ENCODE results near the gene SOX6.

Gene SOX6

GRCh38 chr11:16028419-16028818, 327.9 kb downstream of the SOX6 start:
- DNase-seq, result no peak

GRCh38 chr11:16027621-16028020, 328.7 kb downstream of the SOX6 start:
- no peak for DNase-seq

- no peak for DNase-seq
Measured at GRCh38 chr11:16026849-16027248, 329.5 kb downstream of the SOX6 start.

GRCh38 chr11:16018931-16019330, 337.4 kb downstream of the SOX6 start:
- DNase-seq, result no peak

DNA sequence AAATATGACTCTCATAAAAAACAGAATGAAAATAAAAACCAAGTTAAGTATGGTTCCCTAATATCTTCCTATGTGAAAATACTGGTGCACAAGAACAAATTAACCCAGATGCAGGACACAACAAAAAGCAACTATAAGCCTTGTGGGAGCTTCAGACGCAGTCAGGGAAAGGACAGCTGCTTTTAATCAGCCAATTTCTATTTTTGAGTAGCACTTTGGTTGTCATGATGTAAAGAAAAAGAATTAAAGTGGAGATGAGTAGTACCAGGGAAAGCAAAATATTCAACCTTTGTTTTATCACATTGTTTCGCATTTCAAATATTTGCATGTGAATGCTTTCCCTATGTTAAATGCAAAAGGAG, 339.9 kb downstream of the SOX6 start:
- DNase-seq, result no peak

- DNase-seq, result no peak
Measured at GRCh38 chr11:16015741-16016467, 340.4 kb downstream of the SOX6 start.

GRCh38 chr11:16013649-16014275, 342.6 kb downstream of the SOX6 start:
- DNase-seq, result no peak

GRCh38 chr11:16013242-16013641, 343.1 kb downstream of the SOX6 start:
- DNase-seq, result no peak

DNA sequence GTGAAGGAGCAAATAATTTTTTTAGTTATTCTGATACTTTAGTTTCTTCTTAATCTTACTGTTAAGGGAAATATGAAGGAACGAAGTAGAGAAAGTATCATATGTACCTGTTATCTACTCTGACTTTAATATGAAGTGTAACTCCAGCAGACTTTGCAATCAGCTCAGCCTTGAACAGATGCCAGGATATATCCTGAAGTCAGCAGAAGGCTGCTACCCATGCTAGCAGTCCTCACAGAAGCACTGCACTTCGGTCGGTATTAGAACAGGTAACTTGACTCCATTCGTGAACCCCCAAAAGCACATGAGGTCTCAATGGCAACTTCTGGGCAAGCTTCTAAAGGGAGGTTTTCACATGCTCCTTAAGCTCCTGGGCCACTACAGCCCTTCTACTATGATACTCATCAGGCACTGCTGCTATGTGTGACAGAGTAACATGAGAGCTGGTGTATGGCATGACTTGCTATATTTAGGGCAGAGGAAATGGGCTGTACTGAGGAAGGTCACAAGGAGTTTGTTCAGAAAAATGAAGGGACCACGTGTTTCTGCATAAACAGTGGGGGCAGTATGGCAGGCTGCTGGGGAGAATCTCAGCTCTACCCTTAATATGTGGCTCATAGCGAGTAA, 344.1 kb downstream of the SOX6 start:
- DNase-seq, result no peak

DNA sequence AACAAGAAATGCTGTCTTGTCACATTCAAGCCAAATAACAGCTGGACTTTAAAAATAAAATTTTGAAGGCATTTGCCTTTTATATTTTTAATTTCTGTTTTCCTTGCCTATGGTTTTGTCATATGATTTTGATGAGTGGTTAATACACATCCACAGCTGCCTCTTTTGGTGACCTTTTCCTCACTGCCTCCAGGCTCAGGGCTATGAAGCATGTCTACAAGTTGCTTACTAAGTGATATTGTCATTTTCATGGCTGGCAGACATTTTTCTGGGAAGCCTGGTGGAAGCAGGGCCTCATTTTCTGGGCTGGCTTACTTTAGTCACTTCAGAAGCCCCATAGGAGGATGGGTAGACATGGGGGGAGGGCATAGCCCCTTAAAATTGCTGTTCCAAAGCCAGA, 344.9 kb downstream of the SOX6 start:
- no peak for DNase-seq

- no peak for DNase-seq
Measured at GRCh38 chr11:16009021-16009420, 347.3 kb downstream of the SOX6 start.

DNA sequence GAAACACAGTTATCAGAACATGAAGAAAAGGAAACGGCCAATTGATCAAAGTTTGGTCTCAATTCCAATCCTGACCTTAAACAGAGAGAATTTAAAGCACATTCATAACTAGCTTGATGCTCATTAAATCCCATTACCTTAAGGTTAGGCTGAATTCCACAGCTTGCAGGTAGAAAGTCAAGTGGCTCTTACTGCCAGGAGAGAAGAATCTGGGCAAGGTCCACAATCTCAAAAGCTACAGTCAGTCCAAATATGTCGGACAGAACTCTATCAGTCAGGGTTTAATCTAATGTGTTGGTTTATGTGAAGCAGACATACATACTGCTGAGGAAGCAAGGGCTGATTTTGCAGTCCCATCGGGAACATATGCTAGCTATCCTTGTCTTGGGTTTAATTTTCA, 348.8 kb downstream of the SOX6 start:
- no peak for DNase-seq

DNA sequence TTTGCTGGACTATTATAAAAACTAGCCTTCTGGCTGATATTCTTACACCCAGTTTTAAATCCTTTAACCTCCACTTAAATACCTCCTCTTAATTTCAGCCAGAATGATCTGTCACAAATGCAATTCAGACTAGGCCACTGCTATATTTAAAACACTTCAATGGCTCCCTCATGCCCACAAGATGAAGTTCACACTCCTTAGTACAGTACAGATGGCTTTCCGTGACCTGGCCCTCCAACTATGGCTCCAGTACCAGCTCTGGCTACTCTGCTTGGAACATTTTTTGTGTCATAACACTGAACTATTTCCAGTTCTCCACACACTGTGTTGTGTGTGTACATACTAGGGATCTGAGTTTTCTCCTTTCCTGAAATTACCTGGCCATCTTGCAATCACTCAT, 353.4 kb downstream of the SOX6 start:
- DNase-seq, result no peak

- DNase-seq, result no peak
Measured at GRCh38 chr11:16001899-16002426, 354.4 kb downstream of the SOX6 start.

DNA sequence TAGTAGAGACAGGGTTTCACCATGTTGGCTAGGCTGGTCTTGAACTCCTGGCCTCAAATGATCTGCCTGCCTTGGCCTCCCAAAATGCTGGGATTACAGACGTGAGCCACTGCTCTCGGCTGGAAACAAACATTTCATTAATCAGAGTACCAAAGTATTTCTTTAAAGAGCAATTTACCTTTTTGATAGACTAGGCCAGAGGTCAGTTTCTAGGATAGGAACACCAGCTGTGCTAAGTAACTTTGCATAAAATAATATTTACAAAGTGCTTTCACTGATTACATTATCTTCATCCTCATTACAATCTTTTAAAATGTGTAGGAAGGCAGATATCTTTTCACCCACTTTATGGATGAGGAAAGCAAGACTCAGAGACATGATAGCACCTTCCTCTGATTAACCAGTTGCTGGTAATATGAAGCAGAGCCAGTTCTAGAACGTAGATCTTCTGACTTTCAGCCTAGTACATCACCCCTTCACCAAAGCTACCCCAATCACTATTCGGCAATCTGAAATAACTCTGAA, 355.2 kb downstream of the SOX6 start:
- DNase-seq, result no peak

GRCh38 chr11:16000065-16000464, 356.3 kb downstream of the SOX6 start:
- no peak for DNase-seq

- no peak for DNase-seq
Measured at GRCh38 chr11:15993345-15993744, 363.0 kb downstream of the SOX6 start.

DNA sequence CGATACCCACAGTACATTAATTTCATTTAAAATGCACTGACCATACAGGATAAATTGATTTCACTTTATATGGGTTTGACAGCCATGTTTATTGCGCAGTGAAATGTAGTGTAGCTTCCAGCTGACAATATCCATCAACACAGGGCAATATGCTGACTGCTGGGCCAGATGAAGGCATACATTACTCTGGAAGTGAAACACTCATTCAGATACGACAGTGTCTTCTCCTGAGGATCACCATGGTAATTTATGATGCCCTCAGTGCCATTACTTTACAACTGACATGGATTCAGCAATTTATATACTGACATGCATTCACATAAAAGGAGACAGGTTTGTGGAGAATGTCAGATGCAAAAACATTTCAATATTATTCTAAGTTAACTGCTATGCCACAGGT, 365.1 kb downstream of the SOX6 start:
- DNase-seq, result no peak

DNA sequence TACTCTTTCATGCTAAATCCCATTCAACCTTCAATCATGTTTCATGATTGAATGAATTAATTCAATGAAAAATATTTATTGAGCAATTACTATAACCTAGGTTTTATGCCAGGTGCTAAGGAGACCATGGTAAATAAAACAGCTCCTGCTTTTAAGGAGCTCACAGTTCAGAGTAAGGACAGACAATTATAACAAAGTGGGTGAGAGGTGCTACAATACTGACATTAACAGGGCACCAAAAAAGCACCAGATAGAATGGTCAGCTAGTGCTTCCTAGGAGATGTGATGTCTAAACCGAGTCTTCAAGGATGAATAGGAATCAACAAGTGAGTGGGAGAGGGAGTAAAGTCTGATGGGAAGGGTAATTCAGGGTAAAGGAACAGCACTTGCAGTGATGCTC, 366.7 kb downstream of the SOX6 start:
- no peak for DNase-seq

DNA sequence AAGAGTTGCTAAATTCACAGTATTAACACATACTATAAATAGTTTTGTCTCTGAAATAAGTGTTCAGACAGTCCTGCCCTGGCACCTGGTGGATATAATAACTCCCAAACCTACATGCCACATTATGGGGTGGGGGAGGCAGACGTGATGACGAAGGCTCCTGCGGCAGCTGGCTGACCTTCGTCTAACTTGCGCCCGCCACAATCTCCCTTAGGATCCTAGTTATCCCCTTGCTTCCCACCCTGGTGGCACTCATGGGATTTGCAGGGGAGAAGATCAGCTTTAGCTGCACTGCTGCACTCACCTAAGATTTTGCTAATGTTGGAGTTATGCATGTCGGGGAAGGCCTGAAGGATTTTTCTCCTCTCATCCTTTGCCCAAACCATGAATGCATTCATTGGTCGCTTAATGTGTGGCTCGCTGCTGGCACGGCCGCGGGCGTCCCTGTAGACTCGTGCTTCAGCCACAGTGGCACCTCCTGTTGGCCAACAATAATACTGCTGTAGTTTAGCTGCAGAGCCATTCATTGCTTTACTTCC, 367.6 kb downstream of the SOX6 start:
- DNase-seq, result peak; percentile 28

DNA sequence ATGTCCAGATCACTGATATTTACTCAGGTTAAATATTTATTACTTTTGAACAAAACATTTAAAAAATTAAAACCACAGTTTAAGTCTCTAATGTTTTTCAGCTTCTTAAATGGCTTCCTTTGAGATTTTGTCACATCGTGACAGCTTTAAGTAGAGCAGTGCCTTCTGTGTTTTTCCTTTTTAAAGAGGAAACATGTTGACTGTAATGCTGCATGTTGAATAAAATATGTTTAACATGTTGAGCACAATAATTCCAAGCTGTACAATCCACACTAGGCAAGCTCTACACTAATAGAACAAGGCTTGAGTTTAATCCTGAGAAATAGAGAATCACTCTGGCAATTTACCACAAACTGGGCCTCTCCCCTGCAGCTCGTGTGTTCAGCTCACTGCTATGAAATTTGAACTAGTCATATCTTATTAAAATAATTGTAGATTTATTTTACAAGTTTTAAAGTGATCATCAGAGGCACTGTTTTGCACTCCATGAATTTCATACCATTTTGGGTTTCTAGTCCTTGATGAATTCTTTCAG, 368.3 kb downstream of the SOX6 start:
- no peak for DNase-seq

DNA sequence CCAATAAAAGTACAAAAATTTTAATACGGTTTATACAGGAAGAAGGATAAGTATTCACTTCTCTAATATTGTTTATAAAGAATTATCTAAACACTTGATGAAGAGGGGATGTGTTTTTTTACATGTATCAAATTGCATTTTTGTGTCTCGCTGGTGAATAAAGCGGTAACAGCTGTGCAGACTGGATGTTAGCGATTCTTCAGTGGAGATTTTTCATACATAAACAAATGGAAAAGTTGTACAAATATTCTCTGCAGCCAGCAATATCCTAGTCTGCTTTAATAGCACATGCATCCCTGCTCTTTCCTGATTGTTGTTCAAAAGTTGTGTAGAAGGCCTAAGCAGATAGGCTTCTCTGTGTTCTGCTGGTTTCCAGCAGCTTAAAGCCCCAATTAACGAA, 369.3 kb downstream of the SOX6 start:
- DNase-seq, result no peak

DNA sequence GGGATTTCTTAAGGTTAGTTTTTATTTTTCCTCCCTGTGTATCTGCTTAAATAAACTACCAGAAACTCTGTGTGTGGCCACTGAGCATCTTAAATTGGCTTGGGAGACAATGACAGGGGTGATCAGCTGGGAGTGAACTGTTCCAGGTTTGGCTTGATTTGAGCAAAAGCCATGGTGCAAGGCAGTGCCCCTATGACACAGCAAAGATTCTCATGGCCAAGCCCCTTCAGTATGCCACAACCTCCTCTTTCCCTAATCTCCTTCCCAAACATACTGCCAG, 370.5 kb downstream of the SOX6 start:
- no peak for DNase-seq
